GM23338 (cell line): ENCODE measurements around the gene HIVEP3. TPM values are rescaled to one million over a fixed set of nuclear protein-coding genes. Genes with fewer than 3 reads are reported as not detected.

Source experiments
- ATAC-seq: fragments of 200-7000 bp; cut with Tn5 transposase; 3 replicates; pipeline ENCODE4 v1.9.1; 2020
- DNase-seq: peaks from one replicate; pipeline ENCODE4 v3.0.0-alpha.2; 2015; ENCODE audit warnings: low spot score
- H2AFZ ChIP-seq: fragments of 200-600 bp; sonication (generic); 2 replicates; pipeline ENCODE4 v1.8.0; 2016; ENCODE audit warnings: antibody characterized with exemption, mild to moderate bottlenecking, moderate library complexity
- H3F3A ChIP-seq: fragments of 200-600 bp; sonication (generic); replicated peaks from 2 replicates; pipeline ENCODE4 v1.8.0; 2017; ENCODE audit warnings: antibody characterized with exemption, mixed run types, low read depth
- H3K27ac ChIP-seq: fragments of 200-600 bp; sonication (generic); 2 replicates; pipeline ENCODE4 v1.6.1; 2016; ENCODE audit warnings: low read depth
- H3K27me3 ChIP-seq: fragments of 200-600 bp; sonication (generic); 2 replicates; pipeline ENCODE4 v1.8.0; 2016; ENCODE audit warnings: mild to moderate bottlenecking, mixed run types, moderate library complexity; ENCODE audit not compliant: insufficient read depth
- H3K36me3 ChIP-seq: fragments of 200-600 bp; sonication (generic); 2 replicates; pipeline ENCODE4 v1.8.0; 2016; ENCODE audit warnings: mild to moderate bottlenecking; ENCODE audit not compliant: insufficient read depth
- H3K4me1 ChIP-seq: fragments of 200-600 bp; sonication (generic); 2 replicates; pipeline ENCODE4 v1.8.0; 2016; ENCODE audit warnings: mild to moderate bottlenecking, moderate library complexity; ENCODE audit not compliant: insufficient read depth
- H3K4me2 ChIP-seq: fragments of 200-600 bp; sonication (generic); 2 replicates; pipeline ENCODE4 v1.7.1; 2017; ENCODE audit warnings: mixed run types
- H3K4me3 ChIP-seq: fragments of 200-600 bp; sonication (generic); 2 replicates; pipeline ENCODE4 v1.6.1; 2016; ENCODE audit warnings: mixed run types
- H3K79me2 ChIP-seq: fragments of 200-600 bp; sonication (generic); replicated peaks from 2 replicates; pipeline ENCODE4 v1.8.0; 2017; ENCODE audit warnings: mild to moderate bottlenecking; ENCODE audit not compliant: insufficient read depth
- H3K9me2 ChIP-seq: fragments of 200-600 bp; sonication (generic); 2 replicates; pipeline ENCODE4 v1.8.0; 2017; ENCODE audit not compliant: insufficient read depth
- H4K20me1 ChIP-seq: fragments of 200-600 bp; sonication (generic); replicated peaks from 2 replicates; pipeline ENCODE4 v1.8.0; 2017; ENCODE audit warnings: mild to moderate bottlenecking; ENCODE audit not compliant: insufficient read depth
- H3K27ac Mint-ChIP-seq: 2 replicates; pipeline ENCODE4 v1.8.0; 2020; ENCODE audit warnings: inconsistent platforms, mild to moderate bottlenecking, moderate library complexity, mixed read lengths
- H3K27me3 Mint-ChIP-seq: 3 replicates; pipeline ENCODE4 v1.8.0; 2022; ENCODE audit warnings: low read depth, mild to moderate bottlenecking, moderate library complexity, mixed read lengths, inconsistent platforms; ENCODE audit not compliant: insufficient read depth, poor library complexity
- H3K36me3 Mint-ChIP-seq: 3 replicates; pipeline ENCODE4 v1.8.0; 2021; ENCODE audit warnings: low read depth, mild to moderate bottlenecking, inconsistent platforms, moderate library complexity, mixed read lengths
- H3K4me1 Mint-ChIP-seq: 3 replicates; pipeline ENCODE4 v1.8.0; 2020; ENCODE audit warnings: mild to moderate bottlenecking, inconsistent platforms, mixed read lengths
- H3K4me3 Mint-ChIP-seq: 3 replicates; pipeline ENCODE4 v1.8.0; 2021; ENCODE audit warnings: moderate library complexity, mild to moderate bottlenecking, inconsistent platforms, mixed read lengths
- H3K9me3 Mint-ChIP-seq: 3 replicates; pipeline ENCODE4 v1.8.0; 2020; ENCODE audit warnings: moderate library complexity, mild to moderate bottlenecking, inconsistent platforms, mixed read lengths
- CREB1 ChIP-seq: fragments of 250-450 bp; sonication (Bioruptor Pico); IDR thresholded peaks from 2 replicates; pipeline ENCODE4 v1.5.0; 2020; ENCODE audit warnings: low read depth, mild to moderate bottlenecking, moderate library complexity
- ETS1 ChIP-seq: IDR thresholded peaks from 2 replicates; pipeline ENCODE4 v1.6.1; 2016; ENCODE audit warnings: antibody characterized with exemption
- JUNB ChIP-seq: IDR thresholded peaks from one replicate; pipeline ENCODE4 v1.6.1; 2016; ENCODE audit warnings: antibody characterized with exemption; ENCODE audit not compliant: unreplicated experiment
- NANOG ChIP-seq: IDR thresholded peaks from 2 replicates; pipeline ENCODE4 v1.6.1; 2016; ENCODE audit warnings: antibody characterized with exemption, borderline replicate concordance
- STAT1 ChIP-seq: IDR thresholded peaks from one replicate; pipeline ENCODE4 v1.6.1; 2016; ENCODE audit warnings: antibody characterized with exemption; ENCODE audit not compliant: unreplicated experiment
- ZNF462 ChIP-seq: fragments of 250-450 bp; sonication (Bioruptor Pico); IDR thresholded peaks from 2 replicates; pipeline ENCODE4 v1.5.0; 2020; ENCODE audit warnings: mild to moderate bottlenecking, moderate library complexity
- polyA plus RNA-seq: library from polyadenylated mRNA; unstranded; fragments of >200 nt; fragmentation: Nextera tagmentation; extraction: Ambion mirVana; gene quantifications from 2 replicates; pipeline ENCODE4 v1.2.1, GENCODE V29; 2016
- total RNA-seq: library from RNA; depleted of rRNA; stranded (reverse); fragments of >200 nt; shearing (Covaris generic); gene quantifications from 2 replicates; pipeline ENCODE4 v1.2.3, GENCODE V29; 2014
- TF ChIP-seq, protein P1 (sequence below): IDR thresholded peaks from one replicate; pipeline ENCODE4 v1.6.1; 2018; ENCODE audit warnings: antibody characterized with exemption; ENCODE audit not compliant: unreplicated experiment
- TF ChIP-seq, protein P2 (sequence below), 2 experiments: fragments of 200-600 bp in 1 of 2; sonication (generic) in 1 of 2; conservative IDR thresholded peaks; 2 replicates each; pipeline versions ENCODE4 v1.5.1 to v1.6.1; 2016 to 2017; ENCODE audit warnings: antibody characterized with exemption in 2 of 2, low read depth in 2 of 2, mild to moderate bottlenecking in 2 of 2, moderate library complexity in 1 of 2

HIVEP3 gene
- total and polyA plus RNA-seq, 2 experiments from 2014 or later = 0.14 to 0.24 TPM

DNA sequence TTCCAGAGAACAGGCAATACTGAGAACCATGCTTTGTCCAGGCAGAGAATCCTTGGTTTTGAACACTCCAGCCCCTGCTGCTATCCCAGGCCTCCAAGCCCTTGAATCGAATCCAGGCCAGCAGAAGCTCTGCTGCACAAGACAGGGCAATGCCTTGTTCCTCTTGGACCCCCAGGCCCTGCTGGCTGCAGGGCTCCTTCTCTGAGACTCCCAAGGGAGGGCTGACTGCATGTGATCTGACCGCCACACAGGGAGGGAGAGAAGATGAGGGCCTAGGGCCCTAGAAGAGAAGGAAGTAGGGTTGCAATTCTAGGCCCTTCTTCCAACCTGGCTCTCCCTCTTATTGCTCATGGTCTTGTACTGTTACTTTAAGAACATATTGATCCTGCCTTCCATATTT, 273.7 kb downstream of the HIVEP3 start:
- 0 out of 2 replicates have a peak, but pooled peaks cover 14% of the 10 kb centered on the region for H3K9me2 ChIP-seq
- Mint-ChIP-seq H3K27me3 (peaks cover 6% of the 10 kb centered on the region), H3K4me3 (no peak overlapping the region), H3K4me1 (peaks cover 6% of the 10 kb centered on the region), H3K36me3 (no peaks in the 10 kb centered on the region), H3K27ac (no peak overlapping the region), H3K9me3 (no peaks in the 10 kb centered on the region)
- H3F3A ChIP-seq = no peaks in the 10 kb centered on the region
- no peaks in the 10 kb centered on the region for H3K79me2 ChIP-seq
- H3K27me3 ChIP-seq = no peaks in the 10 kb centered on the region
- no peak overlapping the region for H3K4me3 ChIP-seq
- DNase-seq (no peak), ATAC-seq (no peak)
- H4K20me1 ChIP-seq = no peaks in the 10 kb centered on the region
- no peaks in the 10 kb centered on the region for H3K36me3 ChIP-seq
- 0 out of 2 replicates have a peak, but pooled peaks cover 2% of the 10 kb centered on the region for H3K4me1 ChIP-seq
- H3K27ac ChIP-seq = no peak overlapping the region
- no peak overlapping the region for H3K4me2 ChIP-seq
- TF ChIP-seq ZNF462 (CRISPR knock-in tag) (no peak), ETS1 (no peak), NANOG (no peak), STAT1 (no peak), CREB1 (CRISPR knock-in tag) (no peak), JUNB (no peak)
- TF ChIP-seq, protein P1, sequence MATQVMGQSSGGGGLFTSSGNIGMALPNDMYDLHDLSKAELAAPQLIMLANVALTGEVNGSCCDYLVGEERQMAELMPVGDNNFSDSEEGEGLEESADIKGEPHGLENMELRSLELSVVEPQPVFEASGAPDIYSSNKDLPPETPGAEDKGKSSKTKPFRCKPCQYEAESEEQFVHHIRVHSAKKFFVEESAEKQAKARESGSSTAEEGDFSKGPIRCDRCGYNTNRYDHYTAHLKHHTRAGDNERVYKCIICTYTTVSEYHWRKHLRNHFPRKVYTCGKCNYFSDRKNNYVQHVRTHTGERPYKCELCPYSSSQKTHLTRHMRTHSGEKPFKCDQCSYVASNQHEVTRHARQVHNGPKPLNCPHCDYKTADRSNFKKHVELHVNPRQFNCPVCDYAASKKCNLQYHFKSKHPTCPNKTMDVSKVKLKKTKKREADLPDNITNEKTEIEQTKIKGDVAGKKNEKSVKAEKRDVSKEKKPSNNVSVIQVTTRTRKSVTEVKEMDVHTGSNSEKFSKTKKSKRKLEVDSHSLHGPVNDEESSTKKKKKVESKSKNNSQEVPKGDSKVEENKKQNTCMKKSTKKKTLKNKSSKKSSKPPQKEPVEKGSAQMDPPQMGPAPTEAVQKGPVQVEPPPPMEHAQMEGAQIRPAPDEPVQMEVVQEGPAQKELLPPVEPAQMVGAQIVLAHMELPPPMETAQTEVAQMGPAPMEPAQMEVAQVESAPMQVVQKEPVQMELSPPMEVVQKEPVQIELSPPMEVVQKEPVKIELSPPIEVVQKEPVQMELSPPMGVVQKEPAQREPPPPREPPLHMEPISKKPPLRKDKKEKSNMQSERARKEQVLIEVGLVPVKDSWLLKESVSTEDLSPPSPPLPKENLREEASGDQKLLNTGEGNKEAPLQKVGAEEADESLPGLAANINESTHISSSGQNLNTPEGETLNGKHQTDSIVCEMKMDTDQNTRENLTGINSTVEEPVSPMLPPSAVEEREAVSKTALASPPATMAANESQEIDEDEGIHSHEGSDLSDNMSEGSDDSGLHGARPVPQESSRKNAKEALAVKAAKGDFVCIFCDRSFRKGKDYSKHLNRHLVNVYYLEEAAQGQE = no peak
- TF ChIP-seq, protein P2, sequence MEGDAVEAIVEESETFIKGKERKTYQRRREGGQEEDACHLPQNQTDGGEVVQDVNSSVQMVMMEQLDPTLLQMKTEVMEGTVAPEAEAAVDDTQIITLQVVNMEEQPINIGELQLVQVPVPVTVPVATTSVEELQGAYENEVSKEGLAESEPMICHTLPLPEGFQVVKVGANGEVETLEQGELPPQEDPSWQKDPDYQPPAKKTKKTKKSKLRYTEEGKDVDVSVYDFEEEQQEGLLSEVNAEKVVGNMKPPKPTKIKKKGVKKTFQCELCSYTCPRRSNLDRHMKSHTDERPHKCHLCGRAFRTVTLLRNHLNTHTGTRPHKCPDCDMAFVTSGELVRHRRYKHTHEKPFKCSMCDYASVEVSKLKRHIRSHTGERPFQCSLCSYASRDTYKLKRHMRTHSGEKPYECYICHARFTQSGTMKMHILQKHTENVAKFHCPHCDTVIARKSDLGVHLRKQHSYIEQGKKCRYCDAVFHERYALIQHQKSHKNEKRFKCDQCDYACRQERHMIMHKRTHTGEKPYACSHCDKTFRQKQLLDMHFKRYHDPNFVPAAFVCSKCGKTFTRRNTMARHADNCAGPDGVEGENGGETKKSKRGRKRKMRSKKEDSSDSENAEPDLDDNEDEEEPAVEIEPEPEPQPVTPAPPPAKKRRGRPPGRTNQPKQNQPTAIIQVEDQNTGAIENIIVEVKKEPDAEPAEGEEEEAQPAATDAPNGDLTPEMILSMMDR (conservative IDR thresholded peaks at IDR 0.05; ENCODE audit: low read depth in 2 of 2) = no peak
- H2AFZ ChIP-seq = no peak overlapping the region
